ENCODE data around the gene SORCS1.

DNA sequence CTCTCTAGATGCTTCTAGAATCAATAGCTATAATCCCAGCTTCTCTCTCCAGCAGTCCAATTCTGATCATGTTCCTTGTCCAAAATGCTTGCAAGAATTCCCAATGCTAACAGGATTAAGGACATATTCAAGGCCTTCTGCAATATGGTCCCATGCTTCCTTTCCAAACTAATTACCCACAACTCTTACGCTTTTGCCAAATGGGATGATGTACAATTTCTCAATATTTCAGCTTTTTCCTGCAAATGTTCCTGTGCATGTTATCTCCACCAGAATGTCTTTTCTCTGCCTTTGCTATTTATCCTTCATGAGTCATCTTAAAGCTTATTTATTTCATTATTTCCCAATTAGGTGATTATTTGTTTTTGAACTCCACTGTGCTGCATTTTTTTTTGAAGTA, 556.4 kb downstream of the SORCS1 start:
- TF ChIP-seq, protein P1, sequence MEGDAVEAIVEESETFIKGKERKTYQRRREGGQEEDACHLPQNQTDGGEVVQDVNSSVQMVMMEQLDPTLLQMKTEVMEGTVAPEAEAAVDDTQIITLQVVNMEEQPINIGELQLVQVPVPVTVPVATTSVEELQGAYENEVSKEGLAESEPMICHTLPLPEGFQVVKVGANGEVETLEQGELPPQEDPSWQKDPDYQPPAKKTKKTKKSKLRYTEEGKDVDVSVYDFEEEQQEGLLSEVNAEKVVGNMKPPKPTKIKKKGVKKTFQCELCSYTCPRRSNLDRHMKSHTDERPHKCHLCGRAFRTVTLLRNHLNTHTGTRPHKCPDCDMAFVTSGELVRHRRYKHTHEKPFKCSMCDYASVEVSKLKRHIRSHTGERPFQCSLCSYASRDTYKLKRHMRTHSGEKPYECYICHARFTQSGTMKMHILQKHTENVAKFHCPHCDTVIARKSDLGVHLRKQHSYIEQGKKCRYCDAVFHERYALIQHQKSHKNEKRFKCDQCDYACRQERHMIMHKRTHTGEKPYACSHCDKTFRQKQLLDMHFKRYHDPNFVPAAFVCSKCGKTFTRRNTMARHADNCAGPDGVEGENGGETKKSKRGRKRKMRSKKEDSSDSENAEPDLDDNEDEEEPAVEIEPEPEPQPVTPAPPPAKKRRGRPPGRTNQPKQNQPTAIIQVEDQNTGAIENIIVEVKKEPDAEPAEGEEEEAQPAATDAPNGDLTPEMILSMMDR (IDR thresholded peaks at IDR 0.05) = no peak
- TF ChIP-seq POLR2A (IDR thresholded peaks at IDR 0.05) = no peak
